T1000 (cell line): ENCODE data around the gene PTPN13.

Experiments
- DNase-seq: peaks from one replicate; lab custom pipeline; 2025; ENCODE audit warnings: mixed read lengths; lab: John Stamatoyannopoulos, UW

PTPN13 gene, protein sequence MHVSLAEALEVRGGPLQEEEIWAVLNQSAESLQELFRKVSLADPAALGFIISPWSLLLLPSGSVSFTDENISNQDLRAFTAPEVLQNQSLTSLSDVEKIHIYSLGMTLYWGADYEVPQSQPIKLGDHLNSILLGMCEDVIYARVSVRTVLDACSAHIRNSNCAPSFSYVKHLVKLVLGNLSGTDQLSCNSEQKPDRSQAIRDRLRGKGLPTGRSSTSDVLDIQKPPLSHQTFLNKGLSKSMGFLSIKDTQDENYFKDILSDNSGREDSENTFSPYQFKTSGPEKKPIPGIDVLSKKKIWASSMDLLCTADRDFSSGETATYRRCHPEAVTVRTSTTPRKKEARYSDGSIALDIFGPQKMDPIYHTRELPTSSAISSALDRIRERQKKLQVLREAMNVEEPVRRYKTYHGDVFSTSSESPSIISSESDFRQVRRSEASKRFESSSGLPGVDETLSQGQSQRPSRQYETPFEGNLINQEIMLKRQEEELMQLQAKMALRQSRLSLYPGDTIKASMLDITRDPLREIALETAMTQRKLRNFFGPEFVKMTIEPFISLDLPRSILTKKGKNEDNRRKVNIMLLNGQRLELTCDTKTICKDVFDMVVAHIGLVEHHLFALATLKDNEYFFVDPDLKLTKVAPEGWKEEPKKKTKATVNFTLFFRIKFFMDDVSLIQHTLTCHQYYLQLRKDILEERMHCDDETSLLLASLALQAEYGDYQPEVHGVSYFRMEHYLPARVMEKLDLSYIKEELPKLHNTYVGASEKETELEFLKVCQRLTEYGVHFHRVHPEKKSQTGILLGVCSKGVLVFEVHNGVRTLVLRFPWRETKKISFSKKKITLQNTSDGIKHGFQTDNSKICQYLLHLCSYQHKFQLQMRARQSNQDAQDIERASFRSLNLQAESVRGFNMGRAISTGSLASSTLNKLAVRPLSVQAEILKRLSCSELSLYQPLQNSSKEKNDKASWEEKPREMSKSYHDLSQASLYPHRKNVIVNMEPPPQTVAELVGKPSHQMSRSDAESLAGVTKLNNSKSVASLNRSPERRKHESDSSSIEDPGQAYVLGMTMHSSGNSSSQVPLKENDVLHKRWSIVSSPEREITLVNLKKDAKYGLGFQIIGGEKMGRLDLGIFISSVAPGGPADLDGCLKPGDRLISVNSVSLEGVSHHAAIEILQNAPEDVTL (N-terminal part only)

DNA sequence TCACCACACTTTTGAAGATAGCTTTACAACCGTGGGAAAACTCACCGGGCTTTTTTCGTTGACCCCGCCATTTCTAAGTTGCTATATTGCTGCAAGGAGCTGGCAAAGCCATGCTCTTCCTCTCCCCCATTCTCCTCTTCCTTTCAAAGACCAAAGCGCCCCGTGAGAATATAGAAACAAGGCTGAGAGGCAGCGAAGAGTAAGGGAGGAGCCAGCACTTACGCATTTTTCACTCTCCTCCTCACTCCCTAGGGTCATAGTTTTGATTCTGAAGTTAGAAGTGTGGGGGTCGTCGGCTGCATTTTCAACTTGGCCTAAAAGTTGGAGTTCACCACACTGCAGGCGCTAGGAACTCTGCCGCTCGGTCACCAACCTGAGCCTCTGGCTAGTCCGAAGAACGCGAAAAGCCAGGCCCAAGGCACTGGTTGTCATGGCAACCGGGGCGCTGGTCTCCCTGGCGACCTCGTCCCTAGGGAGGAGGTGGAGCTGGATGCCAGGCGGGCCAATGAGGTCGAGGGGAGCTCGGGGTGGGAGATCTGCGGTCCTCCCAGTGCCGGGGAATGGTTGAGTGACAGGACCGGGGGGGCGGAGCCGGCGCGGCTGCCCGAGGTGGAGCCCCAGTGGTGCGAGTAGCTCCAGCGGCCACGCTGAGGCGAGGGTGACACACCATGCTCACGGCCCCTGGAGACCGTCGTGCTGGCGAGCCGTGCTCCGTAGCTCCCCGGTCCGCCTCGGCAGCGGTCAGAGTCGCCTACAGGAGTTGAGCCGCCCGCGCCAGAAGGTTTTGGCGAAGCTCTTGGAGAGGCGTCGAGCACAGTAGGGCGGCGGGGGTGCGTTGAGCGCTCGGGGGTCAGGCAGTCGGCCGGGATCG is at the start of gene PTPN13:
PTPN13 (plus strand) TSS at position 628 of the 871 bp plus-strand sequence. CDS start 40,942 bp downstream, outside the sequence.
- peak; percentile 98 for DNase-seq

- DNase-seq = no peak
Observed at GRCh38 chr4:86547140-86547539, 47.0 kb upstream of the PTPN13 start.

GRCh38 chr4:86549163-86549788 is 44.8 kb upstream of the PTPN13 start:
- no peak for DNase-seq

- no peak for DNase-seq
Observed at GRCh38 chr4:86551387-86551786, 42.7 kb upstream of the PTPN13 start.

- DNase-seq = no peak
Observed at GRCh38 chr4:86554646-86555045, 39.5 kb upstream of the PTPN13 start.

DNA sequence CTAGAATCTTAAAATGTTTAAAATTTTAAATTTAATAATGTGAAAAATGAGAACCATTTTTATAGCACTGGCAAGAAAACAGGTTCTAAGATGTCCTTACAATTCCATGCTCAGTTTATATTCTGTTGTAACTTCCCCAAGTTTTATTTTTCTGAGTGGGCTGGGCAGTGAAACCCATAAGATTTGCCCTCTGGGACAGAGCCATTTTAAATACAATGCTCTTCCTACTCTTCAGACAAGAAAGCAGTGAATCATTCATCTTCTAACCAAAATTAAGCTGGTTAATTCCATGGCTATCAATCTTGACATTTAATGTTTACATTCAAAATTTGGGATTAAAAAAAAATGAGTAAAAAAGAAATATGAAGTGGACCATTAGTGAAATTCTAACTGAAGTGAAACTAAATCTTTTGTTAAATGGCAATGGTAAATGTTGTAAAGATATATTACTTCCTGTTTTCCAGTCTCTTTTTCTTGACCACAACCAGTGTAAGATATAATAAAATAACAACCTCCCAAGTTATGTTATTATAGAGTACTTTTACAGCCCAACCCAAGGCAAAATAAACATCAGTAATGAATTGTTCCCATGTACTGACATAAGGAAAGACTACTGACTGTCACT is 37.2 kb upstream of the PTPN13 start:
- no peak for DNase-seq

DNA sequence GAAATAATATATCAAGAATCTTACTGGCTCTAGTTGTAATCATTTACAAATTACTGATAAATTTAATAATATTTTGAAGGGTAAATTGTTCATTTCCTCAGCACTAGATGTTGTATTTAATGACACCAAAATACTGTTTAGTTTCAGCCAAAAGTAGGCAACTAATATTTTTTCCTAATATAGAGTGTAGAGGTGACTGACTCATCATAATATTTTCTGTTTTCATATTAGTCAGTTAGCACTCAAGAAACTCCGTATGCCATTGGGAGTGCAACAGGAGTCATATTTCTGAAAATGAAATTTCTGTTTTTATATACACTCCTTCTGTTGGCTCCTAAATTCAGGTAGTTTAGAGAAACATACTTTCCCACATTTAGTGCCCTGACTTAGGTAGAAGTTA is 36.6 kb upstream of the PTPN13 start:
- no peak for DNase-seq

GRCh38 chr4:86558258-86558657 is 35.9 kb upstream of the PTPN13 start:
- DNase-seq = no peak

- DNase-seq = no peak
Observed at GRCh38 chr4:86558797-86559196, 35.3 kb upstream of the PTPN13 start.

- no peak for DNase-seq
Observed at GRCh38 chr4:86560447-86560846, 33.7 kb upstream of the PTPN13 start.

DNA sequence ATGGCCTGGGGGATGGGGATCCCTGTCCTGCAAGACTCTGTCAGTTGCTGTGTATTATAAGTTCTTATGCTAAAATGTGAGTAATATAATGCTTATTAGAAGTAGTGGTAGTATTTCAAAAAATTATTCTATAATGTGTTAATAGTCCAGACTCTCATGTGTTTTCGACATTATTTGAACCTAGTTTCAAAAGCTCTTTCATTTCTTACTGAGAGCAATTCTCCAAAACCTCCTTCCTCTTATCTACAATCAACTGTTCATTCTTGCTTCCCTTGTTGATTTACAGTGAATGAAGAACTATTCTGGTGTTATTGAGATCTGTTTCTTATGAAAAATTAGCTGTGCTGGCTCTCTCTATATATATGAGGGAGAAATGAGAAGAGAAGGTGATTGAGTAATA is 32.9 kb upstream of the PTPN13 start:
- DNase-seq = no peak

GRCh38 chr4:86563416-86563815 is 30.7 kb upstream of the PTPN13 start:
- no peak for DNase-seq

DNA sequence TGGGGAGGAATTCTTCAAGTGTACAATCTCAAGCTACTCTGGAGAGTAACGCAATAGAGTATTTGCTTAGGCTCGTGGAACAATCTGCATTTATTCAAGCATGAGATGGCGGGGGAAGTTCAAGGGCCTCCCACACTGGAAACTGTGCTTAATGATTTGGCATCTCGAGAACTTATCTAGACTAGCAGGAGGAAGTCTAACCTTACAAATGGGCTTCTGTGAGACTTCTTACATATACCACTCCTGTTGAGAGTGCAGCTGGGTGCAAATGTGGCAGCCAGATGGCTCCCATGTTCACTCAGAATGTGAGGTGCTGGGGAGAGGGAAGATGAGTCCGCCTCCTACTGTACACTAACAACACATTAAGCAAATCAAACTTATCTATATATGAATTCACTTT is 29.3 kb upstream of the PTPN13 start:
- DNase-seq = no peak

DNA sequence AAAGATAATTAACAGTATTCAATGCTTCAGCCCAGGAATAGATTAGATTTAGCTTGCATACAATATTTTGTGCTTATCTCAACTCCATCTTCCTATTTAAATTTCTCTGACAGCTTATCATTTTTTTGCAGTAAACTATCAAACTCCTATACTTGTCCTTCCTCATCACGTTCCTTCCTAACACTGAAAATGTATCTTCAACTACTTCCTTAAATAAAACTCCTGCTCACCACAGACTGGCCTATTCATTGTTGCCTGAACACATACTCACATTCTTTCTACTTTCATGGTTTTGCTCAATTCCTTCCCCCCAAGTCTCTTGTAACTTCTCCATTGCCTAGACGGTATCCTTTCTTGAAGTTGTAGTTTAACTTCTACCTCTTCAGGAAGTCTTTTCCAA is 28.5 kb upstream of the PTPN13 start:
- DNase-seq = no peak

DNA sequence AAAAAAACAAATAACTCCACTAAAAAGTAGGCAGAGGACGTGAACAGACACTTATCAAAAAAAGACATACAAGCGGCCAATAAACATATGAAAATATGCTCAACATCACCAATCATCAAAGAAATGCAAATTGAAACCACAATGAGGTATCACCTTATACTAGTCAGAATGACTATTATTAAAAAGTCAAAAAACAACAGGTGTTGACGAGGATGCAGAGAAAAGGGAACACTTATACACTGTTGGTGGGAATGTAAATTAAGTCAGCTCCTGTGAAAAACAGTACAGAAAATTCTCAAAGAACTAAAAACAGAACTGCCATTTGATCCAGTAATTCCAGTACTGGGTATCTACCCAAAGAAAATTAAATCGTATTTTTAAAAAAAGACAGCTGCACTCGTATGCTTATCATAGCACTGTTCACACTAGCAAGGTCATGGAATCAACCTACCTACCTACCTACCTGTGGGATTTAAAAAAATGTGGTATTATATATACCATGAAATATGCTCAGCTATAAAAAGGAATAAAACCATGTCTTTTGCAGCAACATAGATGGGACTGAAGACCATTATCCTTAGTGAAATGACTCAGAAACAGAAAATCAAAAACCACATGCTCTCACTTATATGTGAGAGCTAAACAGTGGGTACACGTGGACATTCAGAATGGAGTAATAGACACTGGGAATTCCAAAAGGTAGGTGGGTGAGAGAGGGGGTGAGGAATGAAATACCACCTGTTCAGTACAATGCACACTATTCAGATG is 24.8 kb upstream of the PTPN13 start:
- no peak for DNase-seq

- no peak for DNase-seq
Observed at GRCh38 chr4:86579941-86580340, 14.2 kb upstream of the PTPN13 start.

- DNase-seq = no peak
Observed at GRCh38 chr4:86582410-86582809, 11.7 kb upstream of the PTPN13 start.

- no peak for DNase-seq
Observed at GRCh38 chr4:86586160-86586572, 7.9 kb upstream of the PTPN13 start.

DNA sequence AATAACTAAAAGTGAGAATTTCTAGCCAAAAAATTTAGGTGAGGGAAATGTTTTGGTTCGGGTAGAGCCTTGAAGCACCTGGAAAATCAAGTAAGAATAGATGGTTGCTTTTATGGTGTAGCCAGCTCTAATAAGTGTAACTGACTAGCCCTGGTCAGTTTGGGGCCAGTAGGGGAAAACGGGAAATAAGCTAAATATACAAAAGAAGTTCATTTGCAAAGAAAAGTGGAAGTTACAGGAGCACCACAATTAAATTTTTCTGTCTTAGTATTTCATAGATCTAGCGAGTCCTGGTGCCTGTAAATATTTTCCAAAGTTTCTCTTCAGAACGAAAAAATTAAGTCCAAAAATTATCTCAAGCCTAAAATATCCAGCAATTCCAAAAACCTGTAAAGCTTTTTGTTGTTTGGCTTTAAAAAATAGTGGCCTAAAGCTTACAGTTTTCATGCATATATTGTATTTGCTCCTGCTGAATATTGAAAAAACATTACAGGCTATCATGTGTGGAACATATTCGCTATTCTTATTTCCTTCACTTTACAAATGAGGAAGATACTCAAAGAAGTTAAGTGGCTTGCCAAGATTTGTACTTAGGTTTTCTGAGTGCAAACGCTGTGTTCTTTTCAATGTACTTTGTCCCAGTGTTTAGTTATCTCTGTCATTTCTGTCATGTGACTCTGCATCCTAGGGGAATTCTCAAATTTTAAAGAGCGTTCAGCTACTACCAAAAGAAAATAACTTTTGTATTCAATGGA is 7.3 kb upstream of the PTPN13 start:
- no peak for DNase-seq
